ENCODE measurements around the gene WRAP53. TPM values are rescaled to one million over a fixed set of nuclear protein-coding genes. Genes with fewer than 3 reads are reported as not detected.

The WRAP53 gene
- total and polyA plus RNA-seq, 2 of the 13 experiments (the other 11 are each of a cell fraction or from before 2014, with no cell fraction given), result 7.0 to 19.5 TPM

- TF ChIP-seq AGO1 (IDR thresholded peaks at IDR 0.05; ENCODE audit: low read depth, low read length, poor library complexity, severe bottlenecking) (no peak), MXD3 (CRISPR knock-in tag; IDR thresholded peaks at IDR 0.05) (peak; percentile 68; the same call in 1 of the 2 replicates), ZNF792 (CRISPR knock-in tag; IDR thresholded peaks at IDR 0.05) (no peak), RFXAP (CRISPR knock-in tag; IDR thresholded peaks at IDR 0.05; ENCODE audit: borderline replicate concordance) (no peak), PRDM15 (CRISPR knock-in tag; IDR thresholded peaks at IDR 0.05) (peak; percentile 66; the same call in 1 of the 2 replicates), ZNF780A (CRISPR knock-in tag; IDR thresholded peaks at IDR 0.05) (0 out of 2 replicates have a peak, but pooled peaks have one; percentile 35), SRSF9 (IDR thresholded peaks at IDR 0.05; ENCODE audit: borderline replicate concordance, insufficient read depth, low read depth, low read length, poor library complexity, severe bottlenecking) (no peak), JUN (CRISPR knock-in tag; IDR thresholded peaks at IDR 0.05) (no peak), ZNF205 (CRISPR knock-in tag; IDR thresholded peaks at IDR 0.05) (0 out of 2 replicates have a peak, but pooled peaks have one; percentile 39), NFYB (CRISPR knock-in tag; IDR thresholded peaks at IDR 0.05) (no peak), DR1 (CRISPR knock-in tag; IDR thresholded peaks at IDR 0.05) (no peak), ZNF282 (IDR thresholded peaks at IDR 0.05; ENCODE audit: partially characterized antibody) (no peak), DPF2 (CRISPR knock-in tag; IDR thresholded peaks at IDR 0.05; ENCODE audit: borderline replicate concordance, low read depth) (no peak), KMT2B (CRISPR knock-in tag; IDR thresholded peaks at IDR 0.05) (peak; percentile 21; the same call in 1 of the 2 replicates), SALL1 (CRISPR knock-in tag; IDR thresholded peaks at IDR 0.05) (peak; percentile 65), ZNF317 (CRISPR knock-in tag; IDR thresholded peaks at IDR 0.05) (no peak), ZNF629 (CRISPR knock-in tag; conservative IDR thresholded peaks at IDR 0.05) (no peak)
- TF ChIP-seq, protein P1, sequence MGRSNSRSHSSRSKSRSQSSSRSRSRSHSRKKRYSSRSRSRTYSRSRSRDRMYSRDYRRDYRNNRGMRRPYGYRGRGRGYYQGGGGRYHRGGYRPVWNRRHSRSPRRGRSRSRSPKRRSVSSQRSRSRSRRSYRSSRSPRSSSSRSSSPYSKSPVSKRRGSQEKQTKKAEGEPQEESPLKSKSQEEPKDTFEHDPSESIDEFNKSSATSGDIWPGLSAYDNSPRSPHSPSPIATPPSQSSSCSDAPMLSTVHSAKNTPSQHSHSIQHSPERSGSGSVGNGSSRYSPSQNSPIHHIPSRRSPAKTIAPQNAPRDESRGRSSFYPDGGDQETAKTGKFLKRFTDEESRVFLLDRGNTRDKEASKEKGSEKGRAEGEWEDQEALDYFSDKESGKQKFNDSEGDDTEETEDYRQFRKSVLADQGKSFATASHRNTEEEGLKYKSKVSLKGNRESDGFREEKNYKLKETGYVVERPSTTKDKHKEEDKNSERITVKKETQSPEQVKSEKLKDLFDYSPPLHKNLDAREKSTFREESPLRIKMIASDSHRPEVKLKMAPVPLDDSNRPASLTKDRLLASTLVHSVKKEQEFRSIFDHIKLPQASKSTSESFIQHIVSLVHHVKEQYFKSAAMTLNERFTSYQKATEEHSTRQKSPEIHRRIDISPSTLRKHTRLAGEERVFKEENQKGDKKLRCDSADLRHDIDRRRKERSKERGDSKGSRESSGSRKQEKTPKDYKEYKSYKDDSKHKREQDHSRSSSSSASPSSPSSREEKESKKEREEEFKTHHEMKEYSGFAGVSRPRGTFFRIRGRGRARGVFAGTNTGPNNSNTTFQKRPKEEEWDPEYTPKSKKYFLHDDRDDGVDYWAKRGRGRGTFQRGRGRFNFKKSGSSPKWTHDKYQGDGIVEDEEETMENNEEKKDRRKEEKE (IDR thresholded peaks at IDR 0.05), result no peak
- TF ChIP-seq, protein P2, sequence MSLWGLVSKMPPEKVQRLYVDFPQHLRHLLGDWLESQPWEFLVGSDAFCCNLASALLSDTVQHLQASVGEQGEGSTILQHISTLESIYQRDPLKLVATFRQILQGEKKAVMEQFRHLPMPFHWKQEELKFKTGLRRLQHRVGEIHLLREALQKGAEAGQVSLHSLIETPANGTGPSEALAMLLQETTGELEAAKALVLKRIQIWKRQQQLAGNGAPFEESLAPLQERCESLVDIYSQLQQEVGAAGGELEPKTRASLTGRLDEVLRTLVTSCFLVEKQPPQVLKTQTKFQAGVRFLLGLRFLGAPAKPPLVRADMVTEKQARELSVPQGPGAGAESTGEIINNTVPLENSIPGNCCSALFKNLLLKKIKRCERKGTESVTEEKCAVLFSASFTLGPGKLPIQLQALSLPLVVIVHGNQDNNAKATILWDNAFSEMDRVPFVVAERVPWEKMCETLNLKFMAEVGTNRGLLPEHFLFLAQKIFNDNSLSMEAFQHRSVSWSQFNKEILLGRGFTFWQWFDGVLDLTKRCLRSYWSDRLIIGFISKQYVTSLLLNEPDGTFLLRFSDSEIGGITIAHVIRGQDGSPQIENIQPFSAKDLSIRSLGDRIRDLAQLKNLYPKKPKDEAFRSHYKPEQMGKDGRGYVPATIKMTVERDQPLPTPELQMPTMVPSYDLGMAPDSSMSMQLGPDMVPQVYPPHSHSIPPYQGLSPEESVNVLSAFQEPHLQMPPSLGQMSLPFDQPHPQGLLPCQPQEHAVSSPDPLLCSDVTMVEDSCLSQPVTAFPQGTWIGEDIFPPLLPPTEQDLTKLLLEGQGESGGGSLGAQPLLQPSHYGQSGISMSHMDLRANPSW (CRISPR knock-in tag; IDR thresholded peaks at IDR 0.05; ENCODE audit: borderline replicate concordance), result no peak
Observed at GRCh38 chr17:7687072-7687907, 987 bp upstream of the WRAP53 start, which contains the start of gene TP53 (continued).
